ENCODE measurements around the gene ZNF714. TPM values are rescaled to one million over a fixed set of nuclear protein-coding genes. Genes with fewer than 3 reads are reported as not detected.

The ZNF714 gene
- 10 to 100 TPM in 2 of 3 donors, 1 to 10 TPM in 1; 5.8 to 15.2 (median 11.1) TPM for total RNA-seq

- peak within 1 kb of the TSS; percentile 66 to 77 for H3K27ac ChIP-seq
- no peaks in the 10 kb centered on the region for H3K9me3 ChIP-seq
- H3K27me3 ChIP-seq = no peaks in the 10 kb centered on the region
- no peaks in the 10 kb centered on the region for H3K4me1 ChIP-seq
- peak; percentile 92 to 93 for DNase-seq (ENCODE audit: low spot score in 2 of 2)
- TF ChIP-seq POLR2AphosphoS5 (IDR thresholded peaks at IDR 0.05) (peak in 1 of 3 donors; percentile 59), CTCF (IDR thresholded peaks at IDR 0.05) (no peak)
- no peaks in the 10 kb centered on the region for H3K36me3 ChIP-seq
- H3K4me3 ChIP-seq = peak within 1 kb of the TSS; percentile 59 to 72 (median 65)
- intact Hi-C loops (cut with DNase I; ENCODE audit: low total_unique reads) = no loop called here
Measured at GRCh38 chr19:21082011-21082975, at the start of gene ZNF714. ZNF714 (plus strand) TSS chr19:21082203; CDS start chr19:21098269, 16,066 bp downstream.

GRCh38 chr19:21045028-21045427 is 37.0 kb upstream of the ZNF714 start:
- no peak for TF ChIP-seq POLR2AphosphoS5 (IDR thresholded peaks at IDR 0.05)
- TF ChIP-seq POLR2A (IDR thresholded peaks at IDR 0.05) = no peak
- no peak for TF ChIP-seq CTCF (IDR thresholded peaks at IDR 0.05)
- no peak for DNase-seq (ENCODE audit: low spot score in 2 of 2)
- Histone ChIP-seq H3K9me3 (peaks cover 18 to 39% of the 10 kb centered on the region in 2 donors), H3K4me3 (no peak overlapping the region), H3K27ac (no peak overlapping the region), H3K36me3 (peaks cover 7% of the 10 kb centered on the region), H3K4me1 (no peaks in the 10 kb centered on the region), H3K27me3 (no peaks in the 10 kb centered on the region)
- intact Hi-C loops (cut with DNase I; ENCODE audit: low total_unique reads) = no loop called here

- Histone ChIP-seq H3K27me3 (no peaks in the 10 kb centered on the region), H3K4me1 (no peaks in the 10 kb centered on the region), H3K36me3 (peaks cover 7% of the 10 kb centered on the region), H3K4me3 (no peak overlapping the region), H3K9me3 (peaks cover 20 to 49% of the 10 kb centered on the region in 2 donors), H3K27ac (no peak overlapping the region)
- no peak for DNase-seq (ENCODE audit: low spot score in 2 of 2)
- TF ChIP-seq POLR2A (IDR thresholded peaks at IDR 0.05) (no peak), POLR2AphosphoS5 (IDR thresholded peaks at IDR 0.05) (no peak), CTCF (IDR thresholded peaks at IDR 0.05) (no peak)
- intact Hi-C loops (cut with DNase I; ENCODE audit: low total_unique reads) = no loop called here
Measured at GRCh38 chr19:21046489-21046888, 35.5 kb upstream of the ZNF714 start.

GRCh38 chr19:21047716-21048115 is 34.3 kb upstream of the ZNF714 start:
- no peaks in the 10 kb centered on the region for H3K27me3 ChIP-seq
- no peak for TF ChIP-seq CTCF (IDR thresholded peaks at IDR 0.05)
- peaks cover 7% of the 10 kb centered on the region for H3K36me3 ChIP-seq
- no peak for DNase-seq (ENCODE audit: low spot score in 2 of 2)
- intact Hi-C loops (cut with DNase I; ENCODE audit: low total_unique reads) = no loop called here
- no peaks in the 10 kb centered on the region for H3K4me1 ChIP-seq
- no peak overlapping the region for H3K27ac ChIP-seq
- H3K9me3 ChIP-seq = peaks cover 22 to 60% of the 10 kb centered on the region in 2 donors
- H3K4me3 ChIP-seq = no peak overlapping the region

- intact Hi-C loops (cut with DNase I; ENCODE audit: low total_unique reads) = no loop called here
- no peak overlapping the region for H3K27ac ChIP-seq
- H3K9me3 ChIP-seq = peaks cover 24 to 51% of the 10 kb centered on the region in 2 donors
Measured at GRCh38 chr19:21052902-21053301, 29.1 kb upstream of the ZNF714 start.

More at GRCh38 chr19:21052902-21053301, 29.1 kb upstream of the ZNF714 start:
- no peak for DNase-seq (ENCODE audit: low spot score in 2 of 2)
- Histone ChIP-seq H3K4me3 (no peak overlapping the region), H3K27me3 (no peaks in the 10 kb centered on the region), H3K36me3 (peaks cover 8% of the 10 kb centered on the region), H3K4me1 (no peaks in the 10 kb centered on the region)
- TF ChIP-seq POLR2A (IDR thresholded peaks at IDR 0.05) (no peak), CTCF (IDR thresholded peaks at IDR 0.05) (no peak), POLR2AphosphoS5 (IDR thresholded peaks at IDR 0.05) (no peak)

Data from breast epithelium (tissue), 4 donors.